Adipose tissue (tissue), 3 donors: ENCODE results near the gene SLIT1. TPM values are rescaled to one million over a fixed set of nuclear protein-coding genes. Genes with fewer than 3 reads are reported as not detected.

ENCODE experiments used
- H3K27ac ChIP-seq: one replicate; pipeline ENCODE4 v1.5.1; 2013; ENCODE audit warnings: low read depth, low read length
- WGBS, 3 donors: extraction: QIAGEN DNeasy Blood & Tissue Kit; methylation state at CpG; one replicate each; pipeline ENCODE4 v1.1.7; 2013; 5-methylcytosine and 5-hydroxymethylcytosine counted together
- polyA plus RNA-seq, 3 donors: library from polyadenylated mRNA; stranded (reverse); fragments of 200-250 nt; gene quantifications; one replicate each; pipeline ENCODE4 v1.2.3, GENCODE V29; 2013
- donor health status: healthy with polysubstance abuse.
- donor health status: Bipolar disorder and iron deficiency.
- donor health status: healthy.

SLIT1 gene
- polyA plus RNA-seq, 3 donors = 0.18 to 0.48 (median 0.34) TPM

- 82 to 84% (median 84%) methylated on average over 4 of the region's 4 CpGs for WGBS, 3 donors
- H3K27ac ChIP-seq = no peak overlapping the region
Observed at GRCh38 chr10:96955794-96956193, 230.0 kb downstream of the SLIT1 start.

DNA sequence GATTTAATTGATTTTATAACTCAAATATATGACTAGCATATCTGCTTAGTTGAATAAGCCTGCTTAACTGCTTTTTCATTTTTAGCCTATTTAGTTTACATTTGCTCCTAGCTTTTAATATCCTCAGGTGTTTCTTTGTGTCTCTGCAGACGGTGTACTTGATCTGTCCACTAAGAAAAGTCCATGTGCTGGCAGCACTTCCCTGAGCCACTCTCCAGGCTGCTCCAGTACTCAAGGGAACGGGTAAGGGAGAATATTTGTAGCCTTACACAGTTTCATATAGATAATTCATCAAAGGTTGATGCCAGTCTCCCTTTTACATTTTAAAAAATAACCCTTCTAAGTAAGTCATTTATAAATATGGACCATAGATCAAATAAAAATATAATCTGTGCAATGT lies 233.8 kb downstream of the SLIT1 start:
- 85 to 90% (median 90%) methylated on average over 2 of the region's 2 CpGs for WGBS, 3 donors
- H3K27ac ChIP-seq = no peak overlapping the region

DNA sequence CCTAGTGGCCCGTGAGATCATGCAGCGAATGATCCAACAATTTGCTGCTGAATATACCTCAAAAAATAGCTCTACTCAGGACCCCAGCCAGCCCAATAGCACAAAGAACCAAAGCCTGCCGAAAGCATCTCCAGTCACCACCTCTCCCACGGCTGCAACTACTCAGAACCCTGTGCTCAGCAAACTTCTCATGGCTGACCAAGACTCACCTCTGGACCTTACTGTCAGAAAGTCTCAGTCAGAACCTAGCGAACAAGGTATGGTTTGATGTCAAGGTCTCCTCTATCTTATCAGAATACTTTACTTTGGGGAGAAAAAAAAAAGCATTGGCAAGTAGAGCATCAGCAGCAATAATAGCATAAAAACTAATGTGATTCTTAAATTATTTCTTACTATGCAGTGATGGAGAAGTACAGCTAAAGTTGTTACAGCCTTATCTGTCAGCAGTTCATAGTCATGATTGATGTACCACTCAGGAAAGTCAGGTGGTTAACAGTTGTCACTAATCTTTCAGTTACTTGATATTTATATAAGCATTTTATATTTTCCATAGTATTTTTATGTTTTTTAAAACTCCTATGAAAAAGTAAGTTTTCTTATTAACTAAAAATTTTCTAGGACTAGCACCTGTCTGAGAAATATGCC lies 236.6 kb downstream of the SLIT1 start:
- 67 to 98% (median 95%) methylated on average over 5 of the region's 5 CpGs for whole genome bisulfite sequencing, 3 donors

More for the DNA sequence above, 236.6 kb downstream of the SLIT1 start:
- no peak overlapping the region for H3K27ac ChIP-seq

Other genes with a start within 250 kb of the SLIT1 start
- 1 to 10 TPM; 1.7 to 4.8 (median 2.4) TPM for gene ARHGAP19, start 106.7 kb upstream of the SLIT1 start, polyA plus RNA-seq
- 1 to 10 TPM; 2.5 to 2.9 (median 2.7) TPM for gene FRAT1, start 133.3 kb upstream of the SLIT1 start, polyA plus RNA-seq
- 10 to 100 TPM in 1 of 3 donors, 1 to 10 TPM in 2; 6.4 to 16.6 (median 9.9) TPM for gene FRAT2, start 148.8 kb upstream of the SLIT1 start, polyA plus RNA-seq
- gene RRP12, start 215.4 kb upstream of the SLIT1 start, polyA plus RNA-seq = 10 to 100 TPM; 10.9 to 22.4 (median 17.4) TPM
- 100 to 1,000 TPM in 2 of 3 donors, 10 to 100 TPM in 1; 77.7 to 201 (median 193) TPM for gene PGAM1, start 240.2 kb upstream of the SLIT1 start, polyA plus RNA-seq